Endothelial cell of umbilical vein (primary cell): Measurements from ENCODE around the gene NEK4.

Experiments
- CTCF ChIP-seq, 2 donors: IDR thresholded peaks; 1 replicate in 1 of 2; 2 replicates in 1 of 2; pipeline ENCODE4 v1.5.1; 2011; ENCODE audit warnings: low read length in 2 of 2, mild to moderate bottlenecking in 2 of 2, moderate library complexity in 2 of 2, control low read depth in 1 of 2, inconsistent platforms in 1 of 2, low read depth in 1 of 2; ENCODE audit not compliant: insufficient read depth in 1 of 2; ENCODE audit errors: extremely low read depth in 1 of 2
- EZH2 ChIP-seq: IDR thresholded peaks from 2 replicates; pipeline ENCODE4 v1.6.1; 2012; ENCODE audit warnings: borderline replicate concordance, low read depth, mild to moderate bottlenecking, moderate library complexity, low read length, inconsistent platforms; ENCODE audit not compliant: severe bottlenecking

DNA sequence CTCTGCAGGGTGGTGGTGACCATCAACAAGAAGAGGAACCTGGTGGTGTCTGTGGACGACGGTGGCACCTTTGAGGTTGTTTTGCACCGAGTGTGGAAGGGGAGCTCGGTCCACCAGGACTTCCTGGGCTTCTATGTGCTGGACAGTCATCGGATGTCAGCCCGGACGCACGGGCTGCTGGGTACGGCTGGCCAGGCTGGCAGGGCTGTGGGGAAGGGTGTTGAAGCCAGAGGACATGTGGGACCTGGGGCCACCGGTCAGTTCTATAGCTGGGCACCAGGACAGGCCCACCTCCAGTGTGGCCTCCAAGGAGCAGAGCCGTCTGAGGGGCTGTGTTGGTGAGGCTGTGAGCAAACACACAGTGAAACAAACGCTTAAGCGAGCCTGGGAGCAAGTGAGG, 20.0 kb upstream of the NEK4 start:
- no peak for TF ChIP-seq CTCF (IDR thresholded peaks at IDR 0.05; ENCODE audit: extremely low read depth in 1 of 2, insufficient read depth in 1 of 2, low read depth in 1 of 2, low read length in 2 of 2)
- no peak for TF ChIP-seq EZH2
